HG03159 (cell line): ENCODE results near the gene POTEB3.
"Not testable (repeated sequence)": the region's sequence is repeated elsewhere in the genome, so short reads cannot be mapped to it uniquely, and the experiment has no call there.

ENCODE experiments used
- ATAC-seq: cut with Tn5 transposase; IDR thresholded peaks from one replicate; pipeline ENCODE4 v1.9.1; 2021; ENCODE audit warnings: mild to moderate bottlenecking, moderate library complexity; ENCODE audit not compliant: unreplicated experiment

Gene POTEB3

GRCh38 chr15:21440399-21440798, at the start of gene POTEB3:
TSS of gene POTEB3 (minus strand) at chr15:21440499. CDS start at chr15:21440011, 488 bp downstream.
- ATAC-seq = not testable (repeated sequence)

GRCh38 chr15:21453683-21454082, 13.4 kb upstream of the POTEB3 start:
- ATAC-seq = not testable (repeated sequence)

- ATAC-seq = not testable (repeated sequence)
Observed at GRCh38 chr15:21451920-21452563, 11.7 kb upstream of the POTEB3 start.

- not testable (repeated sequence) for ATAC-seq
Observed at GRCh38 chr15:21451487-21451886, 11.2 kb upstream of the POTEB3 start.

GRCh38 chr15:21407366-21407765, 32.9 kb downstream of the POTEB3 start:
- ATAC-seq = not testable (repeated sequence)

- ATAC-seq = not testable (repeated sequence)
Observed at GRCh38 chr15:21401531-21401930, 38.8 kb downstream of the POTEB3 start.

- not testable (repeated sequence) for ATAC-seq
Observed at GRCh38 chr15:21399111-21399510, 41.2 kb downstream of the POTEB3 start.

GRCh38 chr15:21398511-21398910, 41.8 kb downstream of the POTEB3 start:
- ATAC-seq = not testable (repeated sequence)

GRCh38 chr15:21397656-21398055, 42.6 kb downstream of the POTEB3 start:
- not testable (repeated sequence) for ATAC-seq

- not testable (repeated sequence) for ATAC-seq
Observed at GRCh38 chr15:21397186-21397585, 43.1 kb downstream of the POTEB3 start.

- not testable (repeated sequence) for ATAC-seq
Observed at GRCh38 chr15:21385961-21386360, 54.3 kb downstream of the POTEB3 start.

- not testable (repeated sequence) for ATAC-seq
Observed at GRCh38 chr15:21383866-21384485, 56.3 kb downstream of the POTEB3 start.

- ATAC-seq = not testable (repeated sequence)
Observed at GRCh38 chr15:21373682-21374081, 66.6 kb downstream of the POTEB3 start.

- ATAC-seq = not testable (repeated sequence)
Observed at GRCh38 chr15:21369177-21369576, 71.1 kb downstream of the POTEB3 start.

GRCh38 chr15:21368625-21369024, 71.7 kb downstream of the POTEB3 start:
- not testable (repeated sequence) for ATAC-seq
